ENCODE results near the gene PLA2G2C. TPM values are rescaled to one million over a fixed set of nuclear protein-coding genes. Genes with fewer than 3 reads are reported as not detected.

Gene PLA2G2C
- total RNA-seq, 4 donors from 2014 or later: not detected

GRCh38 chr1:20153000-20153418 lies 33.3 kb downstream of the PLA2G2C start:
- Histone ChIP-seq H3K9me3 (no peaks in the 10 kb centered on the region), H3K27me3 (no peaks in the 10 kb centered on the region), H3K36me3 (no peaks in the 10 kb centered on the region), H3K4me3 (no peak overlapping the region), H3K27ac (peak overlapping the region; percentile 76), H3K4me1 (peaks cover 22% of the 10 kb centered on the region)
- peak; percentile 74 to 81 for DNase-seq (ENCODE audit: low spot score in 2 of 2)
- TF ChIP-seq POLR2A (IDR thresholded peaks at IDR 0.05) (no peak), CTCF (IDR thresholded peaks at IDR 0.05) (no peak)
- 40% methylated on average over 6 of the region's 6 CpGs for WGBS

GRCh38 chr1:20152599-20152930 lies 33.8 kb downstream of the PLA2G2C start:
- TF ChIP-seq POLR2AphosphoS5 (IDR thresholded peaks at IDR 0.05) (no peak), EP300 (IDR thresholded peaks at IDR 0.05) (no peak), POLR2A (IDR thresholded peaks at IDR 0.05) (no peak), CTCF (IDR thresholded peaks at IDR 0.05) (no peak)
- no peaks in the 10 kb centered on the region for H3K9me3 ChIP-seq
- H3K4me1 ChIP-seq: peaks cover 25% of the 10 kb centered on the region
- peak overlapping the region; percentile 76 for H3K27ac ChIP-seq
- 49% methylated on average over 7 of the region's 7 CpGs for WGBS
- H3K27me3 ChIP-seq: no peaks in the 10 kb centered on the region
- H3K36me3 ChIP-seq: no peaks in the 10 kb centered on the region
- H3K4me3 ChIP-seq: no peak overlapping the region
- no peak for DNase-seq (ENCODE audit: low spot score in 2 of 2)

- 5% methylated on average over 21 of the region's 29 CpGs for WGBS
- Histone ChIP-seq H3K4me3 (peak overlapping the region; percentile 43), H3K27me3 (no peaks in the 10 kb centered on the region), H3K4me1 (peaks cover 27% of the 10 kb centered on the region), H3K9me3 (no peaks in the 10 kb centered on the region), H3K27ac (peak overlapping the region; percentile 76), H3K36me3 (no peaks in the 10 kb centered on the region)
- DNase-seq (ENCODE audit: low spot score in 2 of 2): peak; percentile 94 to 95
- TF ChIP-seq CTCF (IDR thresholded peaks at IDR 0.05): peak; percentile 83 to 95
- TF ChIP-seq EP300 (IDR thresholded peaks at IDR 0.05): no peak
- TF ChIP-seq POLR2A (IDR thresholded peaks at IDR 0.05): no peak
- peak in 1 of 3 donors; percentile 20 for TF ChIP-seq POLR2AphosphoS5 (IDR thresholded peaks at IDR 0.05)
Observed at GRCh38 chr1:20151906-20152598, 34.3 kb downstream of the PLA2G2C start.

- 87% methylated on average over 6 of the region's 6 CpGs for WGBS
- H3K36me3 ChIP-seq: no peaks in the 10 kb centered on the region
Observed at GRCh38 chr1:20150969-20151368, 35.3 kb downstream of the PLA2G2C start.

GRCh38 chr1:20150326-20150705 lies 36.0 kb downstream of the PLA2G2C start:
- H3K27ac ChIP-seq: no peak overlapping the region
- no peaks in the 10 kb centered on the region for H3K9me3 ChIP-seq
- peaks cover 29% of the 10 kb centered on the region for H3K4me1 ChIP-seq
- DNase-seq (ENCODE audit: low spot score in 2 of 2): peak in 1 of 2 donors; percentile 44
- no peak overlapping the region for H3K4me3 ChIP-seq
- no peaks in the 10 kb centered on the region for H3K36me3 ChIP-seq
- TF ChIP-seq POLR2A (IDR thresholded peaks at IDR 0.05): no peak
- no peak for TF ChIP-seq EP300 (IDR thresholded peaks at IDR 0.05)
- no peak for TF ChIP-seq POLR2AphosphoS5 (IDR thresholded peaks at IDR 0.05)
- no peaks in the 10 kb centered on the region for H3K27me3 ChIP-seq
- 92% methylated on average over 7 of the region's 8 CpGs for WGBS

More at GRCh38 chr1:20150969-20151368, 35.3 kb downstream of the PLA2G2C start:
- Histone ChIP-seq H3K27ac (no peak overlapping the region), H3K4me1 (peaks cover 29% of the 10 kb centered on the region), H3K27me3 (no peaks in the 10 kb centered on the region), H3K9me3 (no peaks in the 10 kb centered on the region), H3K4me3 (no peak overlapping the region)
- DNase-seq (ENCODE audit: low spot score in 2 of 2): peak in 1 of 2 donors; percentile 48
- TF ChIP-seq POLR2A (IDR thresholded peaks at IDR 0.05) (no peak), CTCF (IDR thresholded peaks at IDR 0.05) (no peak), POLR2AphosphoS5 (IDR thresholded peaks at IDR 0.05) (no peak), EP300 (IDR thresholded peaks at IDR 0.05) (no peak)
